GM12872 (cell line): ENCODE results near the gene DDC.

Source experiments
- TF ChIP-seq, protein P1 (sequence below): IDR thresholded peaks from 3 replicates; pipeline ENCODE4 v1.5.1; 2011; ENCODE audit warnings: low read depth, mild to moderate bottlenecking, low read length, moderate library complexity; ENCODE audit not compliant: insufficient read depth

The DDC gene

DNA sequence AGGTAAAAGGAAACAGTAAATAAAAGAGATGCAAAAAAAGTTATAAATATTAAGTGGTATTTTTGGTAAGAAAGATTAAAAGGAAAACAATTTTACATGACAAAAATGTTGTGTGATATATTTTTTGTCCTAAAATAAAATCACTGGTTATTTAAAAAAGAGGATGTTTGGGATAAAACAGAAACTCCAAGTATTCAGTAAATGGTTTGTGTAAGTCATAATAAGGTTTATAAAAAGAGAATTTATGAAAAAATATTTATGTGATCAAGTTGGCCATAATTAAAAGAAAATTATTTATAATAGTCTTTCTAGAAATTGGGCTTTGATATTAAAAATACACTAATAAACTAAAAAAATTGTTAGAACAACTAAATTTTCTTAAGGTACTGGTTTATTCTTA is 76.8 kb downstream of the DDC start:
- TF ChIP-seq, protein P1, sequence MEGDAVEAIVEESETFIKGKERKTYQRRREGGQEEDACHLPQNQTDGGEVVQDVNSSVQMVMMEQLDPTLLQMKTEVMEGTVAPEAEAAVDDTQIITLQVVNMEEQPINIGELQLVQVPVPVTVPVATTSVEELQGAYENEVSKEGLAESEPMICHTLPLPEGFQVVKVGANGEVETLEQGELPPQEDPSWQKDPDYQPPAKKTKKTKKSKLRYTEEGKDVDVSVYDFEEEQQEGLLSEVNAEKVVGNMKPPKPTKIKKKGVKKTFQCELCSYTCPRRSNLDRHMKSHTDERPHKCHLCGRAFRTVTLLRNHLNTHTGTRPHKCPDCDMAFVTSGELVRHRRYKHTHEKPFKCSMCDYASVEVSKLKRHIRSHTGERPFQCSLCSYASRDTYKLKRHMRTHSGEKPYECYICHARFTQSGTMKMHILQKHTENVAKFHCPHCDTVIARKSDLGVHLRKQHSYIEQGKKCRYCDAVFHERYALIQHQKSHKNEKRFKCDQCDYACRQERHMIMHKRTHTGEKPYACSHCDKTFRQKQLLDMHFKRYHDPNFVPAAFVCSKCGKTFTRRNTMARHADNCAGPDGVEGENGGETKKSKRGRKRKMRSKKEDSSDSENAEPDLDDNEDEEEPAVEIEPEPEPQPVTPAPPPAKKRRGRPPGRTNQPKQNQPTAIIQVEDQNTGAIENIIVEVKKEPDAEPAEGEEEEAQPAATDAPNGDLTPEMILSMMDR: no peak

DNA sequence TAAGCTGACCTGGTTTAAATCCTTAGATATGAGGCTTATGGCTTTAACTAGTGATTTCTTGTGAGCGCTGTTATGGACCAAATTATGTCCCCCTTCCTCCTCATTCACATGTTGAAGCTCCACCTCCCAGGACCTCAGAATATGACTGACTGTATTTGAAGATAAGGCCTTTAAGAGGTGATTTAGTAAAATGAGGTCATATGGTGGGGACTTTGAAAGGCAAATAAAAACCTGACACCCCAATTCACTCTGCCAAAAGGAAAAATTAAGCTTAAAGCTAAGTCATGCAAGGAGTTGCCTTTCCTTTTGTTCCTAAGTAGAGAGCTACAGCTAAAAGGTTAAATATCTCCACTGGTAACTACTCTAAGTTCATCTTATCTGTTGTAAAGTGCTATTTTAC is 78.7 kb downstream of the DDC start:
- TF ChIP-seq, protein P1: no peak

DNA sequence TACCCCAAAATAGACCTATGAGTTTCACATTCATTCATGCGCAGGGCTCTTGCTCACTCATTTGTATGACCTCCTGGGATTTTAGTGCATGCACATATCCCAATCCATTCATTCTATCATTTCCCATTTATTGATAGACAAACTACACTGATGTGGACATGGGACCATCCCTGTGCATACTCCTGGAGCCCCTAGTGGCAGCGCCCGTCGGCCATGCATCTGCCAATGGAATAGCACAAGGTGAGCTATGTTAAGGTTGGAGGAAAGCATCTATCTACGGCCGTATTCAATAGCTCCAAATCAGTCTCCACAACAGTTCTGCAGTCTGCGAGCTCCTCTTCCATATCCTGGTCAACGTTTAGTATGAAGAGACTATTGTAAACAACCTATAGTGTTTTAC is 83.3 kb downstream of the DDC start:
- TF ChIP-seq, protein P1: 0 out of 3 replicates have a peak, but pooled peaks have one; percentile 19

DNA sequence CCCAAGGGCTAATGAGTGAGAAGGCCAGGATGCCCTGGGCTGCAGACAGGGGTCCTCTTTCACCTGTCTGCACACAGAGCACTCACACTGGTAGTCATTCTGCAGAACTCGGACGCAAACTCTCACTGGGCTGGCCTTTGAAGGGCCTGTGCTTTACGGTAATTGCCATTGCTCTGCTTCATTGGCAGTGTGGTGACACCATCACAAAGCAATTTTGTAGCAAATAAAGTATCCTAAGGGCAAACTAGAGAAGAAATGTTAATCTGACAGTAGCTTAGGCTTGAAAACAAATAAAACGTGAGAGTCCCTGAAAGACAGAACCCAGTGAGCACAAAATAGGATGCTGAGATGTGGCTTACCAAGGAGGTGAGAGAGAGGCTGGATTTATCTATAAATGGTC is 84.4 kb downstream of the DDC start:
- TF ChIP-seq, protein P1: no peak

- TF ChIP-seq, protein P1: no peak
These were observed 85.3 kb downstream of the DDC start for GRCh38 chr7:50479743-50480517.

DNA sequence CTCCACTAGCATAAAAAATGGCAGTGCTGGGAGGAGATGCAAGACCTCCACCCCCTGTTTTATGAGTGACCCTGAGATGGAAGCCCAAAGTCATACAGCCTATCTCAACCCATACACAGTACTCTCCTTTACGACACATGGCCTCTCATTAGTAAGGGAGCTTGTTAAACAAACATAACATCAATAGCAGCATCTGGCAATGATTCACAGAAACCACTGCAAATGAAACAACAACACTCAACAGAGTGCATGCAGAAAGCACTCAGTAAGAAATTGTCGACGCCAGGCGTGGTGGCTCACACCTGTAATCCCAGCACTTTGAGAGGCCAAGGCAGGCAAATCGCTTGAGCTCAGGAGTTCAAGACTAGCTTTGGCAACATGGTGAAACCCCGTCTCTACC is 87.6 kb downstream of the DDC start:
- TF ChIP-seq, protein P1: no peak

DNA sequence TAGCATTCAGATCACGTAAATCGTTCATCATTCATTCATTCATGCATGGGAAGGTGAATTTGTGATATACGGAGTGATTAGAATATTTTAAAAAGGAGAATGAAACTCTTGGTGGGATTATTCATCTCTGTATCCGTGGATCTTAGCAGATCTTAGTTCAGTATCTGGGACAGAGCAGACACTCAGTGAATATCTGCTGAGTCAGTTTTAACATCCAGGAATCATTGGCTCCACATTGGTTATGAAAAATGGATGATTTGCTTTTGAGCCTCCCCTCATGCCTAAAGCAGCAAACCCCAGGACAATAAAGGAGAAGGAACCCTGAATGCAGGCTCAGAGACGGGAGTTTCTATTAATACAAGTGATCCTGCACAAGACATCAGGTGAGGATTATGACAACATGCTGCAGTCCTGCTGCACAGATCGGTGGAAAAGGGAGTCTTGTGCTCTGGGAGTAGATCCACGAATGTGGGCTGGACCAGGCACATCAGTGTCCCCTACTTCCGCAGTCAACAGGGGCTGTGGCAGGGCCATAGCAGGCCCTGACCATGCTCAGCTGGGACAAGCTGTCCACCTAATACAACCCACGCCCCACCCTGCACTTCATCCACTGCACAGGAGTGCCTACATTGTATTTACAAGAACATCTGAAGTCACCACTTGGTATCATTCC is 88.1 kb downstream of the DDC start:
- TF ChIP-seq, protein P1: no peak
